Measurements from ENCODE around the gene RAB36.

RAB36 gene

GRCh38 chr22:23106906-23107367, 38.3 kb upstream of the RAB36 start:
- TF ChIP-seq, protein P1, sequence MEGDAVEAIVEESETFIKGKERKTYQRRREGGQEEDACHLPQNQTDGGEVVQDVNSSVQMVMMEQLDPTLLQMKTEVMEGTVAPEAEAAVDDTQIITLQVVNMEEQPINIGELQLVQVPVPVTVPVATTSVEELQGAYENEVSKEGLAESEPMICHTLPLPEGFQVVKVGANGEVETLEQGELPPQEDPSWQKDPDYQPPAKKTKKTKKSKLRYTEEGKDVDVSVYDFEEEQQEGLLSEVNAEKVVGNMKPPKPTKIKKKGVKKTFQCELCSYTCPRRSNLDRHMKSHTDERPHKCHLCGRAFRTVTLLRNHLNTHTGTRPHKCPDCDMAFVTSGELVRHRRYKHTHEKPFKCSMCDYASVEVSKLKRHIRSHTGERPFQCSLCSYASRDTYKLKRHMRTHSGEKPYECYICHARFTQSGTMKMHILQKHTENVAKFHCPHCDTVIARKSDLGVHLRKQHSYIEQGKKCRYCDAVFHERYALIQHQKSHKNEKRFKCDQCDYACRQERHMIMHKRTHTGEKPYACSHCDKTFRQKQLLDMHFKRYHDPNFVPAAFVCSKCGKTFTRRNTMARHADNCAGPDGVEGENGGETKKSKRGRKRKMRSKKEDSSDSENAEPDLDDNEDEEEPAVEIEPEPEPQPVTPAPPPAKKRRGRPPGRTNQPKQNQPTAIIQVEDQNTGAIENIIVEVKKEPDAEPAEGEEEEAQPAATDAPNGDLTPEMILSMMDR (IDR thresholded peaks at IDR 0.05; ENCODE audit: low read depth, low read length), result no peak
- H3K4me1 ChIP-seq, result peaks cover 22% of the 10 kb centered on the region
- no peak overlapping the region for H3K4me3 ChIP-seq (ENCODE audit: low read depth, low read length)
- no peaks in the 10 kb centered on the region for H3K9me3 ChIP-seq
- DNase-seq, result no peak
- no peaks in the 10 kb centered on the region for H3K27me3 ChIP-seq
- H3K36me3 ChIP-seq, result no peaks in the 10 kb centered on the region

GRCh38 chr22:23107487-23108248, 37.6 kb upstream of the RAB36 start:
- Histone ChIP-seq H3K36me3 (no peaks in the 10 kb centered on the region), H3K27me3 (no peaks in the 10 kb centered on the region), H3K9me3 (no peaks in the 10 kb centered on the region), H3K4me3 (ENCODE audit: low read depth, low read length) (no peak overlapping the region), H3K4me1 (peaks cover 30% of the 10 kb centered on the region)
- TF ChIP-seq, protein P1 (IDR thresholded peaks at IDR 0.05; ENCODE audit: low read depth, low read length), result no peak
- no peak for DNase-seq

DNA sequence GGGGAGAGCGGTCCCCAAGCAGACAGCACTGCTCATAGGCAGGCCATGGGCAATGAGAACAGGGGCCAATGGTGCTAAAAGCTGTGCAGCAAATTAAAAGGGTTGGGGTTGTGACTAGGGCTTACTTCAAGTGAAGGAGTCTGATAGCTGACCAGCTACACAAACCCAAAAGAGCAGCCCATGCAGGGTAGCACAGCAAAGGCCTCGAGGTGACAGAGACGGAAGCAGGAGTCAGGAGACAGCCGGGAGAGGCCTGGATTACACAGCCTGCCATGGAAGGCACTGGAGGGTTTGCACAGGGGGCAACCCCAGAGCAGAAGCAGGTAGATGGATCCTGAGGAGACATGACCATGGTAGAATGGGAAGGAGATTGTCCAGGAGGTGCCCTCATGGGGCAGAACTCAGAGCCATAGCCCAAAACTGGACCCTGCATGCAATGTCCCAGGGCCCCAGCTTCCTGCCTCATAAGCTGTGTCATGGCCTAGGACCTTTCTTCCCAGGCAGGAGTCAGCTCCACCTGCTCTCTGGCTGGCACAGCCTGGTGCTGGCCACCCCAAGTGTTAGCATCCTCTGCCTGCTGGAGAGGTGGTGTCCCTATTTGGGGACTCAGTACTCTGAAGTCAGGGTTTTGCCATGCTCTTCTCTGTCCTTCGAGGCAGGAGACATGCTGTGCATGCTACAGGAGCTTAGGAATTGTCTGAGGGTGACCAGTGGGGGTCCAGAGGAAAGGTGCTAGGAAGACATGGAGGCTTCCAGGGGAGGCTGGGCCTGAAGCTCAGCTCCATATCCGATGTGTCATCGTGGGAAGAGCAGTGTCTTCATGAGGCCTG, 36.8 kb upstream of the RAB36 start:
- no peak for DNase-seq
- Histone ChIP-seq H3K4me3 (ENCODE audit: low read depth, low read length) (no peak overlapping the region), H3K4me1 (peaks cover 35% of the 10 kb centered on the region), H3K27me3 (no peaks in the 10 kb centered on the region), H3K9me3 (no peaks in the 10 kb centered on the region), H3K36me3 (no peaks in the 10 kb centered on the region)
- TF ChIP-seq, protein P1 (IDR thresholded peaks at IDR 0.05; ENCODE audit: low read depth, low read length), result no peak

DNA sequence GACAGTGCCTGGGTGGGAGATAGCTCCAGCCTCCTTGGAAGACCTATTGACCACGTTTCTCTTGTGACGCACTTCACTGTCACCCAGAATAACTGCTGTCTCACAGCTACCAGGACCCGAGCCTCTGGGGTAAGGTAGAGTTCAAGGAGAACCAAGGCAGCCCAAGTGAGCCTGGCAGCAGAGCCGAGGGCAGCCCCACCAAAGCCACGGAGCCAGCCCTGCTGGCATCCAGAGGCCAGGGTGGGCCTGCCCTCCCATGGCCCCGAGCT, 36.3 kb upstream of the RAB36 start:
- no peaks in the 10 kb centered on the region for H3K27me3 ChIP-seq
- no peaks in the 10 kb centered on the region for H3K36me3 ChIP-seq

DNA sequence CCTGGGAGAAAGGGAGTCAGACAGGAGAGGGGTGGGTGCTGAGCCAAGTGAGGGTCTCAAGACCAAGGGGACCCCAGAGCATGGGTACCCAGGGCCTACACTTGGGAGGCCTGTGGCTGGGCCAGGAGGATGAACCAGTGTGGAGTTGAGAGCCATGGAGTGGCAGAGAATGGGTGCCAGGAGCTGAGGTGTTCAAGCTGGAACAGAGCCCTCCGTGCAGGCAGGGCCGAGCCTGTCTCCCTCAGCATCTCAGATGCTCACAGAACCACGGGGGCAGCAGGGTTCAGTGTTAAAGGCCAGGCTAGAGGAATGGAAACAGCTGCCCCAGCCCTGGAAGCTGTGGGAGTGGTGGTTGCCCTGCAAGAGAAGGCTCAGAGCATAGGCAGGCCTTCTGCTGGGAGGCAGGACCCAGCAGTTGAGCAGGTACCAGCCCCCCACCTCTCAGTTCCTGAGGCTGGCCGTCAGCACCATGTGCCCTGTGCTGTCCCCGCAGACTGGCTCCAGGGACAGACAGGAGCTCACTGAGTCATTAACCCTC, 35.8 kb upstream of the RAB36 start:
- TF ChIP-seq, protein P1 (IDR thresholded peaks at IDR 0.05; ENCODE audit: low read depth, low read length), result no peak
- Histone ChIP-seq H3K36me3 (no peaks in the 10 kb centered on the region), H3K4me1 (peaks cover 40% of the 10 kb centered on the region), H3K4me3 (ENCODE audit: low read depth, low read length) (no peak overlapping the region), H3K9me3 (no peaks in the 10 kb centered on the region), H3K27me3 (no peaks in the 10 kb centered on the region)
- no peak for DNase-seq

More for the DNA sequence above, 36.3 kb upstream of the RAB36 start:
- Histone ChIP-seq H3K4me3 (ENCODE audit: low read depth, low read length) (no peak overlapping the region), H3K4me1 (peaks cover 40% of the 10 kb centered on the region), H3K9me3 (no peaks in the 10 kb centered on the region)
- no peak for DNase-seq
- TF ChIP-seq, protein P1 (IDR thresholded peaks at IDR 0.05; ENCODE audit: low read depth, low read length), result no peak
